Neural cell (in vitro differentiated cells): Measurements from ENCODE around the gene PTGIS. TPM values are rescaled to one million over a fixed set of nuclear protein-coding genes. Genes with fewer than 3 reads are reported as not detected.

ENCODE experiments used
- H2AFZ ChIP-seq: fragments of 200-600, 300-800 bp; sonication (generic), shearing (Covaris generic); 2 replicates; pipeline ENCODE4 v1.6.0; 2014; ENCODE audit warnings: low read depth, mild to moderate bottlenecking, antibody characterized with exemption, low read length, moderate library complexity
- H3F3A ChIP-seq: fragments of 200-600 bp; shearing (Covaris generic); 2 replicates; pipeline ENCODE4 v1.6.1; 2016; ENCODE audit warnings: mild to moderate bottlenecking, moderate library complexity, mixed read lengths, antibody characterized with exemption, low read length; ENCODE audit not compliant: insufficient read depth, poor library complexity, severe bottlenecking
- H3K27ac ChIP-seq: fragments of 200-600, 300-800 bp; sonication (generic), shearing (Covaris generic); 2 replicates; pipeline ENCODE4 v1.5.1; 2014; ENCODE audit warnings: mild to moderate bottlenecking, low read length, moderate library complexity
- H3K27me3 ChIP-seq: fragments of 300-800, 200-600 bp; sonication (generic), shearing (Covaris generic); 2 replicates; pipeline ENCODE4 v1.6.0; 2014; ENCODE audit warnings: mild to moderate bottlenecking, low read depth, low read length, moderate library complexity; ENCODE audit not compliant: insufficient read depth
- H3K36me3 ChIP-seq: fragments of 300-800, 200-600 bp; sonication (generic), shearing (Covaris generic); 2 replicates; pipeline ENCODE4 v1.5.1; 2014; ENCODE audit warnings: mild to moderate bottlenecking, antibody characterized with exemption, low read length, moderate library complexity; ENCODE audit not compliant: insufficient read depth
- H3K4me2 ChIP-seq: fragments of 300-800, 200-600 bp; sonication (generic), shearing (Covaris generic); 2 replicates; pipeline ENCODE4 v1.6.0; 2014; ENCODE audit warnings: mild to moderate bottlenecking, low read length
- H3K4me3 ChIP-seq: fragments of 300-800, 200-600 bp; sonication (generic), shearing (Covaris generic); 2 replicates; pipeline ENCODE4 v1.5.1; 2014; ENCODE audit warnings: mild to moderate bottlenecking, low read length, moderate library complexity
- H3K79me2 ChIP-seq: fragments of 200-600 bp; shearing (Covaris generic); replicated peaks from 2 replicates; pipeline ENCODE4 v1.6.0; 2014; ENCODE audit warnings: mild to moderate bottlenecking, low read length, moderate library complexity; ENCODE audit not compliant: insufficient read depth
- H3K9ac ChIP-seq: fragments of 300-800, 200-600 bp; sonication (generic), shearing (Covaris generic); 2 replicates; pipeline ENCODE4 v1.6.1; 2016; ENCODE audit warnings: mild to moderate bottlenecking, low read length, mixed read lengths
- H3K9me2 ChIP-seq: fragments of 200-600 bp; shearing (Covaris generic); 2 replicates; pipeline ENCODE4 v1.6.1; 2016; ENCODE audit warnings: mild to moderate bottlenecking, low read length, mixed read lengths; ENCODE audit not compliant: insufficient read depth
- H3K9me3 ChIP-seq: fragments of 200-600, 300-800 bp; sonication (generic), shearing (Covaris generic); 2 replicates; pipeline ENCODE4 v1.6.1; 2016; ENCODE audit warnings: mild to moderate bottlenecking, mixed run types, low read length, moderate library complexity, mixed read lengths
- H4K20me1 ChIP-seq: fragments of 200-600 bp; shearing (Covaris generic); 2 replicates; pipeline ENCODE4 v1.6.1; 2016; ENCODE audit warnings: mild to moderate bottlenecking, mixed run types; ENCODE audit not compliant: insufficient read depth
- EP300 ChIP-seq: fragments of 450-650 bp; conservative IDR thresholded peaks from 2 replicates; pipeline ENCODE4 v1.6.1; 2014; ENCODE audit warnings: antibody characterized with exemption, mild to moderate bottlenecking, moderate library complexity; ENCODE audit not compliant: poor library complexity, severe bottlenecking
- EZH2 ChIP-seq: fragments of 200-600, 300-800 bp; shearing (Covaris generic), sonication (generic); IDR thresholded peaks from 2 replicates; pipeline ENCODE4 v1.6.1; 2014; ENCODE audit warnings: antibody characterized with exemption, low read length, borderline replicate concordance, mild to moderate bottlenecking; ENCODE audit not compliant: insufficient read depth, poor library complexity, severe bottlenecking
- MXI1 ChIP-seq: fragments of 450-650 bp; conservative IDR thresholded peaks from 2 replicates; pipeline ENCODE4 v1.6.1; 2014; ENCODE audit warnings: antibody characterized with exemption, mild to moderate bottlenecking; ENCODE audit not compliant: poor library complexity, severe bottlenecking
- POLR2AphosphoS5 ChIP-seq: IDR thresholded peaks from 2 replicates; pipeline ENCODE4 v1.6.1; 2012
- RAD21 ChIP-seq: fragments of 450-650 bp; conservative IDR thresholded peaks from 2 replicates; pipeline ENCODE4 v1.6.1; 2014; ENCODE audit warnings: antibody characterized with exemption, mild to moderate bottlenecking, moderate library complexity
- REST ChIP-seq: IDR thresholded peaks from 2 replicates; pipeline ENCODE4 v1.6.1; 2012; ENCODE audit warnings: borderline replicate concordance
- SMC3 ChIP-seq: fragments of 450-650 bp; conservative IDR thresholded peaks from 2 replicates; pipeline ENCODE4 v1.6.1; 2014; ENCODE audit warnings: antibody characterized with exemption, mild to moderate bottlenecking, moderate library complexity; ENCODE audit not compliant: poor library complexity
- TAF1 ChIP-seq: IDR thresholded peaks from 2 replicates; pipeline ENCODE4 v1.6.1; 2012; ENCODE audit warnings: low read depth
- polyA plus RNA-seq: library from polyadenylated mRNA; depleted of rRNA; stranded (reverse); fragments of >200 nt; gene quantifications from 2 replicates; pipeline ENCODE4 v1.2.3, GENCODE V29; 2014
- TF ChIP-seq, protein P1 (sequence below): fragments of 450-650 bp; IDR thresholded peaks from 2 replicates; pipeline ENCODE4 v1.5.1; 2014; ENCODE audit warnings: antibody characterized with exemption, mild to moderate bottlenecking, moderate library complexity; ENCODE audit not compliant: poor library complexity, severe bottlenecking

PTGIS gene
- polyA plus RNA-seq, 1 donor from 2014 or later, result 3.2 TPM

- Histone ChIP-seq H4K20me1 (no peaks in the 10 kb centered on the region), H3K36me3 (no peaks in the 10 kb centered on the region), H3K9ac (no peak overlapping the region), H3K4me3 (no peak overlapping the region), H2AFZ (no peak overlapping the region), H3K4me2 (no peak overlapping the region), H3K79me2 (no peaks in the 10 kb centered on the region), H3F3A (no peaks in the 10 kb centered on the region), H3K27ac (no peak overlapping the region), H3K27me3 (no peaks in the 10 kb centered on the region), H3K9me2 (no peaks in the 10 kb centered on the region), H3K9me3 (no peaks in the 10 kb centered on the region)
- TF ChIP-seq TAF1 (no peak), MXI1 (no peak)
These were observed 98.9 kb downstream of the PTGIS start for GRCh38 chr20:49469060-49469459.

- Histone ChIP-seq H3K27me3 (no peaks in the 10 kb centered on the region), H3K9me3 (no peaks in the 10 kb centered on the region), H3K27ac (no peak overlapping the region), H3F3A (no peaks in the 10 kb centered on the region), H3K79me2 (no peaks in the 10 kb centered on the region), H3K9me2 (no peaks in the 10 kb centered on the region), H3K9ac (no peak overlapping the region), H3K36me3 (no peaks in the 10 kb centered on the region), H2AFZ (no peak overlapping the region), H4K20me1 (no peaks in the 10 kb centered on the region), H3K4me2 (no peak overlapping the region), H3K4me3 (no peak overlapping the region)
- TF ChIP-seq RAD21 (no peak), EP300 (no peak), SMC3 (no peak), POLR2AphosphoS5 (no peak), TAF1 (no peak), EZH2 (no peak), REST (no peak), MXI1 (no peak)
- TF ChIP-seq, protein P1, sequence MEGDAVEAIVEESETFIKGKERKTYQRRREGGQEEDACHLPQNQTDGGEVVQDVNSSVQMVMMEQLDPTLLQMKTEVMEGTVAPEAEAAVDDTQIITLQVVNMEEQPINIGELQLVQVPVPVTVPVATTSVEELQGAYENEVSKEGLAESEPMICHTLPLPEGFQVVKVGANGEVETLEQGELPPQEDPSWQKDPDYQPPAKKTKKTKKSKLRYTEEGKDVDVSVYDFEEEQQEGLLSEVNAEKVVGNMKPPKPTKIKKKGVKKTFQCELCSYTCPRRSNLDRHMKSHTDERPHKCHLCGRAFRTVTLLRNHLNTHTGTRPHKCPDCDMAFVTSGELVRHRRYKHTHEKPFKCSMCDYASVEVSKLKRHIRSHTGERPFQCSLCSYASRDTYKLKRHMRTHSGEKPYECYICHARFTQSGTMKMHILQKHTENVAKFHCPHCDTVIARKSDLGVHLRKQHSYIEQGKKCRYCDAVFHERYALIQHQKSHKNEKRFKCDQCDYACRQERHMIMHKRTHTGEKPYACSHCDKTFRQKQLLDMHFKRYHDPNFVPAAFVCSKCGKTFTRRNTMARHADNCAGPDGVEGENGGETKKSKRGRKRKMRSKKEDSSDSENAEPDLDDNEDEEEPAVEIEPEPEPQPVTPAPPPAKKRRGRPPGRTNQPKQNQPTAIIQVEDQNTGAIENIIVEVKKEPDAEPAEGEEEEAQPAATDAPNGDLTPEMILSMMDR, result no peak
These were observed 99.5 kb downstream of the PTGIS start for GRCh38 chr20:49468412-49468811.
